Fibroblast of pulmonary artery (primary cell): ENCODE data around the gene EBP.

Experiments used
- DNase-seq: peaks from one replicate; pipeline ENCODE4 v3.0.0-alpha.2; 2010; ENCODE audit warnings: low read depth
- H3K4me3 ChIP-seq: replicated peaks from 2 replicates; pipeline ENCODE4 v1.5.1; 2011; ENCODE audit warnings: low read depth, mild to moderate bottlenecking, control low read depth, low read length, moderate library complexity
- CTCF ChIP-seq: IDR thresholded peaks from 2 replicates; pipeline ENCODE4 v1.5.1; 2011; ENCODE audit warnings: mild to moderate bottlenecking, control low read depth, low read length, inconsistent platforms; ENCODE audit errors: missing control alignments

EBP gene

GRCh38 chrX:48480583-48480982 lies 41.0 kb upstream of the EBP start:
- no peak for TF ChIP-seq CTCF
- no peak for DNase-seq
- H3K4me3 ChIP-seq = no peak overlapping the region

GRCh38 chrX:48482526-48482925 lies 39.1 kb upstream of the EBP start:
- H3K4me3 ChIP-seq = no peak overlapping the region
- no peak for DNase-seq
- TF ChIP-seq CTCF = no peak

- DNase-seq = peak; percentile 85
- TF ChIP-seq CTCF = no peak
- no peak overlapping the region for H3K4me3 ChIP-seq
These were observed 34.2 kb upstream of the EBP start for GRCh38 chrX:48487362-48487798.

GRCh38 chrX:48488034-48488433 lies 33.6 kb upstream of the EBP start:
- TF ChIP-seq CTCF = no peak
- DNase-seq = no peak
- H3K4me3 ChIP-seq = no peak overlapping the region

GRCh38 chrX:48489296-48489695 lies 32.3 kb upstream of the EBP start:
- no peak for DNase-seq
- no peak overlapping the region for H3K4me3 ChIP-seq
- TF ChIP-seq CTCF = no peak

GRCh38 chrX:48489892-48490291 lies 31.7 kb upstream of the EBP start:
- H3K4me3 ChIP-seq = no peak overlapping the region
- no peak for DNase-seq
- no peak for TF ChIP-seq CTCF

GRCh38 chrX:48490661-48491060 lies 30.9 kb upstream of the EBP start:
- no peak overlapping the region for H3K4me3 ChIP-seq
- no peak for TF ChIP-seq CTCF
- no peak for DNase-seq
